A673 (cell line): ENCODE data around the gene AOPEP. TPM values are rescaled to one million over a fixed set of nuclear protein-coding genes. Genes with fewer than 3 reads are reported as not detected.

ENCODE experiments used
- BruUV-seq: library from RNA; stranded (reverse); fragments of 400-500 nt; replicated peaks from 2 replicates; lab custom pipeline; 2021; lab: Mats Ljungman, UMichigan
- CTCF ChIA-PET: fragments of 300-600 bp; sonication (Branson Sonifier 250); formaldehyde crosslinking; loops from one replicate; lab custom pipeline; 2022; ENCODE audit warnings: antibody characterized with exemption; lab: Charles Lee
- POLR2A ChIA-PET: fragments of 300-600 bp; sonication (Branson Sonifier 250); formaldehyde crosslinking; loops from one replicate; lab custom pipeline; 2022; ENCODE audit warnings: antibody characterized with exemption; ENCODE audit not compliant: low non-redundant PET; lab: Charles Lee
- DNase-seq: peaks from one replicate; pipeline ENCODE4 v3.0.0-alpha.2; 2015; ENCODE audit warnings: low spot score
- H3K27ac ChIP-seq: fragments of 200-600 bp; sonication (generic); 2 replicates; pipeline ENCODE4 v1.5.1; 2016; ENCODE audit warnings: mixed run types, low read depth, mild to moderate bottlenecking, mixed read lengths, antibody characterized with exemption, low read length; ENCODE audit not compliant: poor library complexity, severe bottlenecking
- H3K27me3 ChIP-seq: fragments of 200-600 bp; sonication (generic); replicated peaks from 2 replicates; pipeline ENCODE4 v1.6.1; 2017; ENCODE audit warnings: mixed run types, low read depth, mild to moderate bottlenecking, mixed read lengths, antibody characterized with exemption, low read length; ENCODE audit not compliant: insufficient read depth, poor library complexity
- H3K36me3 ChIP-seq: fragments of 200-600 bp; sonication (generic); 2 replicates; pipeline ENCODE4 v1.6.1; 2016; ENCODE audit warnings: mixed run types, mild to moderate bottlenecking, mixed read lengths, antibody characterized with exemption, low read length; ENCODE audit not compliant: insufficient read depth, poor library complexity, severe bottlenecking
- H3K4me1 ChIP-seq: fragments of 200-600 bp; sonication (generic); 2 replicates; pipeline ENCODE4 v1.6.1; 2017; ENCODE audit warnings: mixed run types, mild to moderate bottlenecking, mixed read lengths, antibody characterized with exemption, low read length; ENCODE audit not compliant: insufficient read depth, poor library complexity, severe bottlenecking
- H3K4me3 ChIP-seq: fragments of 200-600 bp; sonication (generic); 2 replicates; pipeline ENCODE4 v1.5.1; 2016; ENCODE audit warnings: low read depth, mixed run types, mild to moderate bottlenecking, mixed read lengths, low read length; ENCODE audit not compliant: poor library complexity, severe bottlenecking
- H3K9me3 ChIP-seq: fragments of 200-600 bp; sonication (generic); 2 replicates; pipeline ENCODE4 v1.6.1; 2016; ENCODE audit warnings: mixed run types, low read depth, mild to moderate bottlenecking, mixed read lengths, antibody characterized with exemption, low read length; ENCODE audit not compliant: poor library complexity, severe bottlenecking
- EZH2 ChIP-seq: fragments of 200-600 bp; sonication (generic); IDR thresholded peaks from 2 replicates; pipeline ENCODE4 v1.6.1; 2017; ENCODE audit warnings: borderline replicate concordance, low read depth, mild to moderate bottlenecking, mixed read lengths, antibody characterized with exemption, low read length; ENCODE audit not compliant: poor library complexity, severe bottlenecking
- intact Hi-C: fragments of 100-400 bp; cut with micrococcal nuclease; formaldehyde crosslinking; loops from one replicate; pipeline ENCODE4 v1.10.0; 2022; ENCODE audit not compliant: unreplicated experiment
- total RNA-seq: library from RNA; stranded (reverse); gene quantifications from 2 replicates; pipeline ENCODE4 v1.2.3, GENCODE V29; 2021
- TF ChIP-seq, protein P1 (sequence below): fragments of 300-800, 200-600 bp; sonication (generic); conservative IDR thresholded peaks from 2 replicates; pipeline ENCODE4 v1.5.1; 2017; ENCODE audit warnings: low read depth, mild to moderate bottlenecking, antibody characterized with exemption, low read length, moderate library complexity, mixed read lengths

The AOPEP gene
- total RNA-seq, 1 experiment from 2014 or later, result 17.5 TPM

DNA sequence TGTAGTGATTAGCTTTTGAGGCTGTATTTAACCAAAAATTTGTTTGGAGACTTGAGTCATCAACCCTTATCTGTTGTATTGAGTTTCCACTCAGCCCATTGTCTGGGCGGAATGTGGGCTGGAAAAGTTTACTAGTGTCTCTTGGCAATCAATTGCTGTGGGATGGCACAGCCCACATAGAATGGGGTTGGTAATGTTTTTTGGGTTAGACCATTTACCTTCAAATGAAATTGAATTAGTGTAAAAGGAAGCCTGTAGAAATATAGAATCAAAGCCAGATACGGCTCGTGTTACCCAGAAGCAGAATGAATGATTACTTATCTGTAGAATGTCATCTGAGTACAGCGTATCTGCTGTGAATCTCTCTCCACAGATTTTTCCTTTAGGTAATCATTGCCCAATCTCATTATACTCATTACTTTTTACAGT lies 142.9 kb downstream of the AOPEP start:
- Histone ChIP-seq H3K9me3 (no peaks in the 10 kb centered on the region), H3K27me3 (no peaks in the 10 kb centered on the region), H3K4me3 (no peak overlapping the region), H3K27ac (no peak overlapping the region), H3K36me3 (no peaks in the 10 kb centered on the region), H3K4me1 (peaks cover 71% of the 10 kb centered on the region)
- CTCF ChIA-PET, result no interaction called here
- no peak for TF ChIP-seq EZH2
- TF ChIP-seq, protein P1, sequence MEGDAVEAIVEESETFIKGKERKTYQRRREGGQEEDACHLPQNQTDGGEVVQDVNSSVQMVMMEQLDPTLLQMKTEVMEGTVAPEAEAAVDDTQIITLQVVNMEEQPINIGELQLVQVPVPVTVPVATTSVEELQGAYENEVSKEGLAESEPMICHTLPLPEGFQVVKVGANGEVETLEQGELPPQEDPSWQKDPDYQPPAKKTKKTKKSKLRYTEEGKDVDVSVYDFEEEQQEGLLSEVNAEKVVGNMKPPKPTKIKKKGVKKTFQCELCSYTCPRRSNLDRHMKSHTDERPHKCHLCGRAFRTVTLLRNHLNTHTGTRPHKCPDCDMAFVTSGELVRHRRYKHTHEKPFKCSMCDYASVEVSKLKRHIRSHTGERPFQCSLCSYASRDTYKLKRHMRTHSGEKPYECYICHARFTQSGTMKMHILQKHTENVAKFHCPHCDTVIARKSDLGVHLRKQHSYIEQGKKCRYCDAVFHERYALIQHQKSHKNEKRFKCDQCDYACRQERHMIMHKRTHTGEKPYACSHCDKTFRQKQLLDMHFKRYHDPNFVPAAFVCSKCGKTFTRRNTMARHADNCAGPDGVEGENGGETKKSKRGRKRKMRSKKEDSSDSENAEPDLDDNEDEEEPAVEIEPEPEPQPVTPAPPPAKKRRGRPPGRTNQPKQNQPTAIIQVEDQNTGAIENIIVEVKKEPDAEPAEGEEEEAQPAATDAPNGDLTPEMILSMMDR, result no peak
- BruUV-seq, result no TSS peak
- no peak for DNase-seq
- POLR2A ChIA-PET, result no interaction called here
- intact Hi-C loops, result loop anchor here (5.0 kb wide), 1 partner anchor 138 kb away; no protein-coding TSS in a partner anchor

GRCh38 chr9:94870465-94870792 lies 143.9 kb downstream of the AOPEP start:
- Histone ChIP-seq H3K27me3 (no peaks in the 10 kb centered on the region), H3K4me3 (no peak overlapping the region), H3K27ac (no peak overlapping the region), H3K4me1 (peaks cover 61% of the 10 kb centered on the region), H3K9me3 (no peaks in the 10 kb centered on the region), H3K36me3 (no peaks in the 10 kb centered on the region)
- no peak for DNase-seq
- no TSS peak for BruUV-seq
- ChIA-PET CTCF (no interaction called here), POLR2A (no interaction called here)
- TF ChIP-seq EZH2, result no peak
- TF ChIP-seq, protein P1, result no peak
- intact Hi-C loops, result no loop called here

- intact Hi-C loops, result no loop called here
- Histone ChIP-seq H3K4me1 (peaks cover 56% of the 10 kb centered on the region), H3K27ac (no peak overlapping the region), H3K9me3 (no peaks in the 10 kb centered on the region), H3K27me3 (no peaks in the 10 kb centered on the region), H3K36me3 (no peaks in the 10 kb centered on the region), H3K4me3 (no peak overlapping the region)
- BruUV-seq, result no TSS peak
- TF ChIP-seq EZH2, result no peak
- TF ChIP-seq, protein P1, result no peak
- ChIA-PET CTCF (no interaction called here), POLR2A (no interaction called here)
- no peak for DNase-seq
Observed at GRCh38 chr9:94870793-94871558, 144.5 kb downstream of the AOPEP start.
